GM21825 (cell line): ENCODE results near the gene MYO1H.
"Not testable (repeated sequence)": the region's sequence is repeated elsewhere in the genome, so short reads cannot be mapped to it uniquely, and the experiment has no call there.

Experiments
- ATAC-seq: cut with Tn5 transposase; IDR thresholded peaks from one replicate; pipeline ENCODE4 v1.9.1; 2021; ENCODE audit warnings: mild to moderate bottlenecking, moderate library complexity; ENCODE audit not compliant: unreplicated experiment

Gene MYO1H

GRCh38 chr12:109347589-109347988, at the start of gene MYO1H:
Gene MYO1H, plus strand, starts transcription at chr12:109347900. Its CDS starts 61 bp downstream, at chr12:109347961.
- ATAC-seq: no peak

- ATAC-seq: no peak
Measured at GRCh38 chr12:109299849-109300248, 47.9 kb upstream of the MYO1H start.

GRCh38 chr12:109301643-109302168, 46.0 kb upstream of the MYO1H start:
- ATAC-seq: no peak

- no peak for ATAC-seq
Measured at GRCh38 chr12:109302358-109302757, 45.3 kb upstream of the MYO1H start.

GRCh38 chr12:109302770-109303169, 44.9 kb upstream of the MYO1H start:
- no peak for ATAC-seq

GRCh38 chr12:109304485-109304884, 43.2 kb upstream of the MYO1H start:
- no peak for ATAC-seq

- no peak for ATAC-seq
Measured at GRCh38 chr12:109305547-109305946, 42.2 kb upstream of the MYO1H start.

GRCh38 chr12:109307051-109307450, 40.6 kb upstream of the MYO1H start:
- no peak for ATAC-seq

GRCh38 chr12:109308534-109309380, 38.9 kb upstream of the MYO1H start, which contains the start of gene FOXN4:
Gene FOXN4, minus strand, starts transcription at chr12:109309284. Its CDS starts 963 bp downstream, at chr12:109308321.
- no peak for ATAC-seq

- ATAC-seq: no peak
Measured at GRCh38 chr12:109309381-109310246, 38.1 kb upstream of the MYO1H start.

GRCh38 chr12:109310247-109311125, 37.2 kb upstream of the MYO1H start:
- no peak for ATAC-seq

- not testable (repeated sequence) for ATAC-seq
Measured at GRCh38 chr12:109321294-109321693, 26.4 kb upstream of the MYO1H start.

- ATAC-seq: no peak
Measured at GRCh38 chr12:109329003-109329402, 18.7 kb upstream of the MYO1H start.

- ATAC-seq: no peak
Measured at GRCh38 chr12:109329686-109330085, 18.0 kb upstream of the MYO1H start.

GRCh38 chr12:109330282-109331230, 17.1 kb upstream of the MYO1H start:
- ATAC-seq: no peak

- ATAC-seq: no peak
Measured at GRCh38 chr12:109331301-109331952, 16.3 kb upstream of the MYO1H start.

GRCh38 chr12:109334887-109335286, 12.8 kb upstream of the MYO1H start:
- ATAC-seq: no peak

- ATAC-seq: no peak
Measured at GRCh38 chr12:109336593-109336992, 11.1 kb upstream of the MYO1H start.

GRCh38 chr12:109343677-109344076, 4.0 kb upstream of the MYO1H start:
- no peak for ATAC-seq
